T-cell (primary cell): ENCODE measurements around the gene GJA4. TPM values are rescaled to one million over a fixed set of nuclear protein-coding genes. Genes with fewer than 3 reads are reported as not detected.

Experiments used
- ATAC-seq, 4 experiments: fragments of 200-7000 bp in 3 of 4; fragments of 150-1000 bp in 1 of 4; cut with Tn5 transposase; replicated peaks in 1 of 4; 1 replicate in 3 of 4; 2 replicates in 1 of 4; pipeline ENCODE4 v1.10.0; 2021; ENCODE audit warnings: moderate library complexity in 3 of 4, mild to moderate bottlenecking in 2 of 4, moderate number of reproducible peaks in 1 of 4
- CTCF ChIA-PET, 2 donors: fragments of 300-600 bp; sonication (Branson Sonifier 250); formaldehyde crosslinking; loops; one replicate each; lab custom pipeline; 2022; ENCODE audit warnings: antibody characterized with exemption in 2 of 2; lab: Charles Lee
- POLR2A ChIA-PET, 2 donors: fragments of 300-600 bp; sonication (Branson Sonifier 250); formaldehyde crosslinking; loops; one replicate each; lab custom pipeline; 2022; ENCODE audit warnings: antibody characterized with exemption in 2 of 2; lab: Charles Lee
- DNase-seq, 35 experiments: peaks; one replicate each; pipeline versions ENCODE4 v3.0.0 to v3.0.0-alpha.2; 2013 to 2023
- H3K27ac ChIP-seq: one replicate; pipeline ENCODE4 v1.5.1; 2013; ENCODE audit warnings: low read length
- H3K27me3 ChIP-seq, 2 experiments: replicated peaks in 1 of 2; 1 replicate in 1 of 2; 2 replicates in 1 of 2; pipeline versions ENCODE4 v1.6.1 to v1.7.0; 2013; ENCODE audit warnings: low read length in 1 of 2, mixed read lengths in 1 of 2; ENCODE audit not compliant: control insufficient read depth in 2 of 2, insufficient read depth in 2 of 2; ENCODE audit errors: extremely low read depth in 1 of 2
- H3K36me3 ChIP-seq, 2 donors: 1 replicate in 1 of 2; 2 replicates in 1 of 2; pipeline versions ENCODE4 v1.6.1 to v1.7.0; 2013; ENCODE audit warnings: low read length in 1 of 2; ENCODE audit not compliant: control insufficient read depth in 2 of 2, insufficient read depth in 1 of 2; ENCODE audit errors: extremely low read depth in 1 of 2
- H3K4me1 ChIP-seq, 2 experiments: 1 replicate in 1 of 2; 2 replicates in 1 of 2; pipeline versions ENCODE4 v1.6.1 to v1.7.0; 2013; ENCODE audit warnings: low read length in 2 of 2, mixed read lengths in 1 of 2; ENCODE audit not compliant: insufficient read depth in 2 of 2, control insufficient read depth in 1 of 2; ENCODE audit errors: extremely low read depth in 1 of 2
- H3K4me3 ChIP-seq, 2 donors: 1 replicate in 1 of 2; 2 replicates in 1 of 2; pipeline versions ENCODE4 v1.5.1 to v1.7.0; 2013; ENCODE audit warnings: mild to moderate bottlenecking in 2 of 2, low read length in 1 of 2, moderate library complexity in 1 of 2; ENCODE audit not compliant: control insufficient read depth in 1 of 2; ENCODE audit errors: extremely low read depth in 1 of 2
- H3K9me3 ChIP-seq: 2 replicates; pipeline ENCODE4 v1.7.0; 2013
- H3K27ac Mint-ChIP-seq, 2 donors: one replicate each; pipeline ENCODE4 v1.8.0; 2020 to 2021; ENCODE audit warnings: mild to moderate bottlenecking in 2 of 2, mixed read lengths in 2 of 2
- H3K27me3 Mint-ChIP-seq, 2 donors: one replicate each; pipeline ENCODE4 v1.8.0; 2021 to 2022; ENCODE audit warnings: mixed read lengths in 2 of 2
- H3K36me3 Mint-ChIP-seq: one replicate; pipeline ENCODE4 v1.8.0; 2021; ENCODE audit warnings: mixed read lengths
- H3K4me1 Mint-ChIP-seq, 3 donors: one replicate each; pipeline ENCODE4 v1.8.0; 2020 to 2022; ENCODE audit warnings: mixed read lengths in 3 of 3, mild to moderate bottlenecking in 1 of 3
- H3K4me3 Mint-ChIP-seq, 3 donors: one replicate each; pipeline ENCODE4 v1.8.0; 2020 to 2022; ENCODE audit warnings: mild to moderate bottlenecking in 3 of 3, mixed read lengths in 3 of 3, moderate library complexity in 3 of 3
- H3K9me3 Mint-ChIP-seq, 3 donors: one replicate each; pipeline ENCODE4 v1.8.0; 2020 to 2022; ENCODE audit warnings: mixed read lengths in 3 of 3
- WGBS: methylation state at CpG from one replicate; pipeline ENCODE4 v1.1.5; 2013; ENCODE audit warnings: missing lambda C conversion rate; ENCODE audit not compliant: insufficient coverage; 5-methylcytosine and 5-hydroxymethylcytosine counted together
- total RNA-seq, 35 experiments: library from RNA in 6 of 35; stranded (reverse) in 6 of 35; fragments of 120-200 nt in 1 of 35; gene quantifications; one replicate each; pipeline versions ENCODE4 v1.2.1 to v1.2.4 and lab custom pipeline; 2013 to 2026

Gene GJA4
- total RNA-seq, 5 donors from 2014 or later (not counting 1 experiment from before 2014, with no cell fraction given) = not detected

GRCh38 chr1:34776911-34777310 lies 15.9 kb upstream of the GJA4 start:
- CTCF ChIA-PET = no interaction called here

DNA sequence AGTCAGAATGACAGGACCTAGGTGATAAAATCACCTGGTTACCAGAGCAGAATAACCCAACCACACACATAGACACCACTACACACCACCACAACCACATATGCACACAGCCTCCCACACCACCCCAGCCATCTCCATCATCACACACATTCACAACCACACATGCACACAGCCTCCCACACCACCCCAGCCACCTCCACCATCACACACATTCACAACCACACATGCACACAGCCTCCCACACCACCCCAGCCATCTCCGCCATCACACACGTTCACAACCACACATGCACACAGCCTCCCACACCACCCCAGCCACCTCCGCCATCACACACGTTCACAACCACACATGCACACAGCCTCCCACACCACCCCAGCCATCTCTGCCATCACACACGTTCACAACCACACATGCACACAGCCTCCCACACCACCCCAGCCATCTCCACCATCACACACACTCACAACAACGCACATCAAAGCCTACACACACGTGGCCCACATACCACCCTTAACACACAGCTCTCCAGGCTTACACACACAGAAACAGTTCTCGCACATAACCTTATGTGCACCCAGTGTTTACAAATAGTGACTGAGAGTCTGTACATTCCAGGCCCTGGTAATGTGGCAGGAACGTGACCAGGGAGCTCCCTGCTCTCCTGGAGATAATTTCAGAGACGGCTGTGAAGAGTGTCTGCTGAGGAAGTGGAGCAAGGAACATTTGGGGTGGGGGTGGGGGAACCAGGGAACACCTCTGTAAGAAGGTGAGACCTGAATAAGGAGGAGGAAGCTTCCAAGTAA lies 15.1 kb upstream of the GJA4 start:
- H3K4me1 Mint-ChIP-seq = peaks cover 0 to 3% (median 2%) of the 10 kb centered on the region in 3 donors
- H3K36me3 Mint-ChIP-seq = no peaks in the 10 kb centered on the region
- no peak overlapping the region for H3K27ac Mint-ChIP-seq
- Histone ChIP-seq H3K27ac (no peak overlapping the region), H3K4me1 (peaks cover 0 to 9% of the 10 kb centered on the region in 2 experiments), H3K9me3 (no peaks in the 10 kb centered on the region), H3K27me3 (peaks cover 7 to 55% of the 10 kb centered on the region in 2 experiments), H3K4me3 (no peak overlapping the region), H3K36me3 (no peaks in the 10 kb centered on the region)
- ChIA-PET POLR2A (no interaction called here), CTCF (no interaction called here)
- WGBS = 41% methylated on average over 8 of the region's 10 CpGs
- H3K9me3 Mint-ChIP-seq = no peaks in the 10 kb centered on the region
- ATAC-seq = no peak
- no peak overlapping the region for H3K4me3 Mint-ChIP-seq
- no peak for DNase-seq
- H3K27me3 Mint-ChIP-seq = peaks cover 35 to 38% of the 10 kb centered on the region in 2 donors

More at GRCh38 chr1:34776911-34777310, 15.9 kb upstream of the GJA4 start:
- H3K4me3 Mint-ChIP-seq = no peak overlapping the region
- H3K27me3 Mint-ChIP-seq = peaks cover 27 to 35% of the 10 kb centered on the region in 2 donors
- Histone ChIP-seq H3K4me1 (peaks cover 0 to 6% of the 10 kb centered on the region in 2 experiments), H3K27me3 (peaks cover 4 to 47% of the 10 kb centered on the region in 2 experiments), H3K36me3 (no peaks in the 10 kb centered on the region), H3K9me3 (no peaks in the 10 kb centered on the region), H3K4me3 (no peak overlapping the region), H3K27ac (no peak overlapping the region)
- ATAC-seq (no peak), DNase-seq (no peak)
- no peaks in the 10 kb centered on the region for H3K4me1 Mint-ChIP-seq
- POLR2A ChIA-PET = no interaction called here
- H3K27ac Mint-ChIP-seq = no peak overlapping the region
- no peaks in the 10 kb centered on the region for H3K36me3 Mint-ChIP-seq
- 35% methylated on average over 3 of the region's 3 CpGs for WGBS
- H3K9me3 Mint-ChIP-seq = no peaks in the 10 kb centered on the region

- Mint-ChIP-seq H3K27ac (no peak overlapping the region), H3K4me1 (peaks cover 0 to 3% (median 2%) of the 10 kb centered on the region in 3 donors), H3K27me3 (peaks cover 42 to 45% of the 10 kb centered on the region in 2 donors), H3K9me3 (no peaks in the 10 kb centered on the region), H3K36me3 (no peaks in the 10 kb centered on the region), H3K4me3 (no peak overlapping the region)
- WGBS = 53% methylated on average over 2 of the region's 6 CpGs
- ATAC-seq (no peak), DNase-seq (no peak)
- POLR2A ChIA-PET = no interaction called here
- Histone ChIP-seq H3K4me3 (no peak overlapping the region), H3K27me3 (peaks cover 7 to 61% of the 10 kb centered on the region in 2 experiments), H3K4me1 (peaks cover 0 to 9% of the 10 kb centered on the region in 2 experiments), H3K27ac (no peak overlapping the region), H3K36me3 (no peaks in the 10 kb centered on the region), H3K9me3 (no peaks in the 10 kb centered on the region)
- CTCF ChIA-PET = no interaction called here
These were observed 14.4 kb upstream of the GJA4 start for GRCh38 chr1:34778381-34778780.

DNA sequence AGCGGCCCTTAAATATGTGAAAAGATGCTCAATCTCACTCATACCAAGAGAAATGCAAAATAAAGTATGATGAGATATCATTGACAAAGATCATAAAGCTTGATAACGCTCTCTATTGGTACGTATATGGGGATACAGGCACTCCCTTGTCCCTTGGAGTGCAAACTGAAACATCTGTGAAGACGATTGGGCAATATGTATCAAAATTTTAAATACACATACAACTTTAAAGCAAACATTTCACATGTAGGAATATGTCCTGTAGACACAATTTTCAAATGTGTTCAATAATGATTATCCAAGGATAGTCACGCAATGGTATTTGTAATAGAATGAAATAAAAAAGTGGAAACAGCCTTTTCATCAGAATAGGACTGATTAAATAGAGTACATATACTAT lies 13.8 kb upstream of the GJA4 start:
- Mint-ChIP-seq H3K36me3 (no peaks in the 10 kb centered on the region), H3K4me1 (peaks cover 0 to 3% (median 2%) of the 10 kb centered on the region in 3 donors), H3K27me3 (peaks cover 45 to 50% of the 10 kb centered on the region in 2 donors), H3K9me3 (no peaks in the 10 kb centered on the region), H3K4me3 (no peak overlapping the region), H3K27ac (no peak overlapping the region)
- no CpG with 5 or more reads among the region's 5 CpGs for WGBS
- no peak for DNase-seq
- ATAC-seq = no peak
- H3K27me3 ChIP-seq = peaks cover 7 to 66% of the 10 kb centered on the region in 2 experiments
- peaks cover 0 to 9% of the 10 kb centered on the region in 2 experiments for H3K4me1 ChIP-seq
- H3K36me3 ChIP-seq = no peaks in the 10 kb centered on the region
- H3K4me3 ChIP-seq = no peak overlapping the region
- ChIA-PET POLR2A (no interaction called here), CTCF (interaction anchor here in 1 of 2 donors (0.7 kb wide), 1 partner anchor 91 kb away, joined by 3 read pairs; no protein-coding TSS in a partner anchor)
- no peak overlapping the region for H3K27ac ChIP-seq
- no peaks in the 10 kb centered on the region for H3K9me3 ChIP-seq

GRCh38 chr1:34779526-34779925 lies 13.3 kb upstream of the GJA4 start:
- H3K9me3 Mint-ChIP-seq = no peaks in the 10 kb centered on the region
- peaks cover 47 to 52% of the 10 kb centered on the region in 2 donors for H3K27me3 Mint-ChIP-seq
- CTCF ChIA-PET = interaction anchor here in 1 of 2 donors (0.7 kb wide), 1 partner anchor 91 kb away, joined by 3 read pairs; no protein-coding TSS in a partner anchor
- H3K27ac Mint-ChIP-seq = no peak overlapping the region
- H3K36me3 ChIP-seq = no peaks in the 10 kb centered on the region
- peaks cover 7 to 62% of the 10 kb centered on the region in 2 experiments for H3K27me3 ChIP-seq
- H3K4me1 Mint-ChIP-seq = peaks cover 0 to 3% (median 2%) of the 10 kb centered on the region in 3 donors
- no peaks in the 10 kb centered on the region for H3K36me3 Mint-ChIP-seq
- DNase-seq (no peak), ATAC-seq (no peak)
- POLR2A ChIA-PET = no interaction called here
- no peak overlapping the region for H3K4me3 ChIP-seq
- no peak overlapping the region for H3K4me3 Mint-ChIP-seq
- no peak overlapping the region for H3K27ac ChIP-seq
- WGBS = 85% methylated on average over 4 of the region's 5 CpGs
- peaks cover 0 to 9% of the 10 kb centered on the region in 2 experiments for H3K4me1 ChIP-seq
- no peaks in the 10 kb centered on the region for H3K9me3 ChIP-seq

DNA sequence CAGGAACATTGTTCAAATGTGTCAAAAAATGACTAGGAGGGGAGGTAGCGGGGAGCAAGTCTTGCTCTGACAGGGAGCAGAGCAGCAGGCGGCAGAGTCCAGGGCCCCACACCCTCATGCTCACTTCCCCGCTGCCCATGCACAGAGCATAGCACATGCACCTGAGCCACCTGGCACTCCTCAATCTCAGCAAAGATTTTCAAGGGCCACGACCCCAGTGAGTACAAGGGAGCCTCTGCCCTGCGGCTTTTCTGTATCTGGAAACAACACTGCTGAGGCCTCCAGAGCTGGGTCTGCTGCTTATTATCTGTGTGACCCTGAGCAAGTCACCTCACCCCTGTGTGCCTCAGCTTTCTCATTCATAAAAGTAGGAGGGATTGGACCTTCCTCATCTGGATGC lies 12.8 kb upstream of the GJA4 start:
- no peaks in the 10 kb centered on the region for H3K36me3 Mint-ChIP-seq
- H3K4me1 ChIP-seq = peaks cover 0 to 9% of the 10 kb centered on the region in 2 experiments
- ATAC-seq = no peak
- H3K4me3 Mint-ChIP-seq = no peak overlapping the region
- no peaks in the 10 kb centered on the region for H3K9me3 Mint-ChIP-seq
- peaks cover 7 to 64% of the 10 kb centered on the region in 2 experiments for H3K27me3 ChIP-seq
- no peak overlapping the region for H3K4me3 ChIP-seq
- no peaks in the 10 kb centered on the region for H3K9me3 ChIP-seq
- H3K36me3 ChIP-seq = no peaks in the 10 kb centered on the region
- H3K27ac Mint-ChIP-seq = no peak overlapping the region
- WGBS = 86% methylated on average over 4 of the region's 5 CpGs
- CTCF ChIA-PET = no interaction called here
- H3K27me3 Mint-ChIP-seq = peaks cover 47 to 52% of the 10 kb centered on the region in 2 donors
- H3K4me1 Mint-ChIP-seq = peaks cover 0 to 3% (median 2%) of the 10 kb centered on the region in 3 donors
- POLR2A ChIA-PET = no interaction called here
- no peak overlapping the region for H3K27ac ChIP-seq
- DNase-seq = no peak
